GM08714 (cell line): ENCODE results near the gene ECE1.
A peak's percentile ranks its signal among the peaks of the same experiment; 100 is the strongest.

Source experiments
- H3K4me3 ChIP-seq: fragments of 200-500 bp; sonication (Bioruptor generic); 2 replicates; pipeline ENCODE4 v1.5.1; 2014; ENCODE audit warnings: mild to moderate bottlenecking, low read length, inconsistent platforms
- ZNF274 ChIP-seq: IDR thresholded peaks from 2 replicates; pipeline ENCODE4 v1.6.1; 2012; ENCODE audit warnings: mild to moderate bottlenecking, low read depth, low read length

The ECE1 gene

DNA sequence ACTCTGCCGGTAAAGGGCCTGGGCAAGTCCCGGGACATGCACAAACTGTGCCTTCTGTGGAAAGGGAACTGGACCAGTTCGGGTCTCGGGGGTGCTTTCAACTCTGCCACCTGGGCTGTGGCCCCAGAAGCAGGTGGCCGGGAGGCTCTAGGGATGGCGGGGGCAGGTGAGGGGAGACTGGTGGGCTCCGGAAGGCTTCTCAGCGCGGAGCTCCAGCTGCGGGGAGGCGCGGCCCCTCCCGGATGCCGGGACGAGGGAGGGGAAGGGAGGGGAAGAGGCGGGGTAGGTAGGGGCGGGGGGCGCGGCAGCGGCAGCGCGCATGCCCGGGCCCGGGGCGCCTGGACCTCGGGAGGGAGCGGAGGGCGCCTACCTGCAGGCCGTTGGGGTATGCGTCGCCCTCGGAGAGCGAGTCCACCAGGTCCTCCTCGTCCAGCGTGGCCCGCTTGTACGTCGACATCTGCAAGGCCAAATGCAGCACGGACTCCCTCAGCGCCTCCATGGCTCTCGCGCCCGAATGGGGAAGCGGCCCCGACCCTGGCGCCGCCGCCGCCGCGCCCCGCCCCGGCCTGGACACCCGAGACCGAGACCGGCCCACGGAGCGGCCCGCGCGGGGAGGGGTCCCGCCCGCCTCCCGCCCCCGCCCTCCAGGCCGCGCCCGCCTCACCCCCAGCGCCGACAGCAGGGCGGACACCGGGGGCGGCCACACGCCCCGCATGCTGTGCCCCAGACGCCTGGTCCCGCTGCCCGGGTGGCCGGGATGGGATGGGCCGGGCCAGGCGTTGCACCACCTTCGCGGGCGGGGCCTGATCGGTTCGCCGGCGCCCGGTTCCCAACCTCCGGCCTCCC, at the start of gene ECE1:
Gene ECE1 (minus strand): TSS at position 764 of the 846 bp plus-strand sequence. CDS start 49 bp downstream, at position 715.
- no peak for TF ChIP-seq ZNF274
- peak within 1 kb of the TSS; percentile 49 for H3K4me3 ChIP-seq

DNA sequence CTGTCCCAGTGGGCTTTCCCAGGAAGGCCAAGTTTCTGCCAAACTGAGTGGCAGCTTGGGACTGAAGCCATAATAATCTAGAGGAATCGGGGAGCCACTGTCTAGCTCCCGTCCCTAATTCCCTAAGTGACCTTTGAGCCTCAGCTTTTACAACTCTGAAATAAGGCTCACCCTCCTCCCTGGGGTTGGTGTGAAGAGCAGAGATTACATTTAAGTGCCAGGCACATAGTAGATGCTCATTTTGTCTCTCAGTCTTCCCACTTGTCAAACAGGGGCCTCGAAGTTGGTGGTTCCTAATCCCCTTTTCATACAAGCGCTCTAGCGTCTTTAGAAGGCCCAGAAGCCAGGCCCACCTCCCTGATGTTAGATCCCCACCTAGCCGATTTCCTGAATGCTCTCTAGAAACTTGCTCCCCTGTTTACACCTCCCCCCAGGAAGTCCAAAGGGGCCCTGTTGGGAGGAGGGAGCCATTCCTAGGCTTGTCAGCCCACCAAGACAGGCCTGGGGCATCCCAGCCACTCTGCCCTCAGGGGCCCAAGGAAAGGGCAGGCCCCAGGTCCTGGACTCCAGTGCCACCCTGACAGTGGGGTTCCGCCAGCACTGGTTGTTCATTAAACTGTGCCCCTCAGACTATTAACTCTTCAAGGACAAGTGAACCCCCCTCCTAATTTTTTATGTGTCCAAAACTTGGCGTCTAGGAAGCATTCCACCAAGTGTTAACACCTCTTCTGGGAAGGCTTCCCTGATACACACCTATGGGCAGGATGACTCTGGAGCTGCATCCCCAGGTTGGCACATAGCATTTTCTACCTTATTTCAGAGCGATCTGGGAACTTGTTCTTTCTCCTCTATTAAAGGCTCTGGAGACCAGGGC, 49.3 kb upstream of the ECE1 start:
- TF ChIP-seq ZNF274: no peak
- H3K4me3 ChIP-seq: no peak overlapping the region

GRCh38 chr1:21338573-21339355, 48.5 kb upstream of the ECE1 start:
- TF ChIP-seq ZNF274: no peak
- no peak overlapping the region for H3K4me3 ChIP-seq

DNA sequence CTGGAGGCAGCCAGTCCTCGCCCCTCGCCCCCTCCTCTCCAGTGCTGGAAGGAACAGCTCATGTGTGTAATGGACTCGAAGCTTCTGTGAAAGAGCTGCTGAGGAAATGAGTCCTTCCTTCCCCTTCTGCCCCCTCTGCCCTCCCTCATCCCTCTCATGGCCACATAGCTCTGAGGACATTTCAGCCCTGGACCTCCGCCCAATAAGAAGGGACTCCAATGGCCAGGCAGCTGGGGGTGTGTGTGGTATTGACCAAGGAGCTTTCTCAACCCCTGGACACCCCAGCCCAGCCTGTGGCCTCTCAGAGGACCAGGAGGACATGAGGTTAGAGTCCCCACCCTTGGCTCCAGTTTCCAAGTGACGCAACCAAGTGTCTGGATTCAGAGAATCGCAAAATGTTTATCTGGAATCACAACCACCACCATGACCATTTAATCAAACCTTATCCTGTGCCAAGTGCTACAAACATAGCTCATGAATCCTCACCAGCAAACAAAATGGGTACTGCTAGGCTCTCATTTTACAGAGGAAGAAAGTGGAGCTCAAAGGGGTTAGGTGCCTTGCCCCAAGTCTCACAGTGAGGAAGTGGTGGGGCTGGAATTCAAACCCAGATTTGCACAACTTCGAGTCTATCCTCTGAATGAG, 47.8 kb upstream of the ECE1 start:
- no peak for TF ChIP-seq ZNF274
- H3K4me3 ChIP-seq: no peak overlapping the region

GRCh38 chr1:21337454-21337927, 47.2 kb upstream of the ECE1 start:
- no peak for TF ChIP-seq ZNF274
- no peak overlapping the region for H3K4me3 ChIP-seq

GRCh38 chr1:21337010-21337437, 46.8 kb upstream of the ECE1 start:
- no peak for TF ChIP-seq ZNF274
- no peak overlapping the region for H3K4me3 ChIP-seq

DNA sequence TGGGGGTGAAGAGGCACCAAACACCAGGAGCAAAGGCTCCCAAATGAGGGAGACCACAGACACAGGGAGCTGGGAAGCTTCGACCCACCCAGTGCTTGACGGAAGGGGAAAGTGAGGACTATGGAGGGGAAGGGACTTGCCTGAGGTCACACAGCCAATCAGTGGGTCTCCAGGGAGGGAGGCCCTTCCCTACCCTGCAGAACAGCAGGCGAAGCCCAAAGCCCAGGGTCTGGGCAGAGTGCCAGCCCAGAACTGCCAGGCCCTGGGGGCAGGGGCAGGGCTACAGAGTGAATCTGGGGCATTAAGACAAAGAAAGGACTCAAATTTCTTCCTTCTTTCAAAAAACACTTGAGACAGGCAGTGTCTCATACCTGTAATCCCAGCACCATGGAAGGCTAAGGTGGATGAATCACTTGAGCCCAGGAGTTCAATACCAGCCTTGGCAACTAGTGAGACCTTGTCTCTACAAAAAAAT, 45.5 kb upstream of the ECE1 start:
- H3K4me3 ChIP-seq: no peak overlapping the region
- no peak for TF ChIP-seq ZNF274

DNA sequence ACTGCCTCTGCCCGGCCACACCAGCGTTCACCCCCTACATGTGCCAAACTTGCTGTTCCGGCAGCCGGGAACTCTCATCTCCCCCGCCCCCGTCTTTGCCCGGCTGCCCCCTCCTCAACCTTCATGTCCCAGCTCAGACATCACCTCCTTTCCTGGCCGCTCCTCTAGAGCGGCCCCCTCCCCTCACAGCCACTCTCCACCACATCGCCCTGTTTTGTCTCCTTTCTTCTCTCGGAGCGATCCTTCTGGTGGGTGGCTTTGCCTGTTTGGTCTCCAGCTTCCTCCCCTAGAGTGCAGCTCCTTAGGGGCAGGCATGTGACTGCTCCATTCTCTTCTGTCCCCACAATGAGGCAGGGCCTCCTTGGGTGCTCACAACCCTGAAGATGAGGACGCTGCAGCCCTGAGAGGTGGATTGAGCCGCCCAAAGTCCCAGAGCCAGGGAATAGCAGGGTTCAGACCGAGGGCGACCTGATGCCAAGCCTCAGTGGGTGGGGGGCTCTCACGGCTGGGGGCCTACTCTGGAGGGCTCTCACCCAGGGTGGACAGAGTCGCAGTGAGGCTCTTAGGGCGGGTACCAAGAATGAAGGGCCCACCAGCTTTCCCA, 44.9 kb upstream of the ECE1 start:
- H3K4me3 ChIP-seq: peak overlapping the region; percentile 3; the same call in 1 of the 2 replicates
- no peak for TF ChIP-seq ZNF274

DNA sequence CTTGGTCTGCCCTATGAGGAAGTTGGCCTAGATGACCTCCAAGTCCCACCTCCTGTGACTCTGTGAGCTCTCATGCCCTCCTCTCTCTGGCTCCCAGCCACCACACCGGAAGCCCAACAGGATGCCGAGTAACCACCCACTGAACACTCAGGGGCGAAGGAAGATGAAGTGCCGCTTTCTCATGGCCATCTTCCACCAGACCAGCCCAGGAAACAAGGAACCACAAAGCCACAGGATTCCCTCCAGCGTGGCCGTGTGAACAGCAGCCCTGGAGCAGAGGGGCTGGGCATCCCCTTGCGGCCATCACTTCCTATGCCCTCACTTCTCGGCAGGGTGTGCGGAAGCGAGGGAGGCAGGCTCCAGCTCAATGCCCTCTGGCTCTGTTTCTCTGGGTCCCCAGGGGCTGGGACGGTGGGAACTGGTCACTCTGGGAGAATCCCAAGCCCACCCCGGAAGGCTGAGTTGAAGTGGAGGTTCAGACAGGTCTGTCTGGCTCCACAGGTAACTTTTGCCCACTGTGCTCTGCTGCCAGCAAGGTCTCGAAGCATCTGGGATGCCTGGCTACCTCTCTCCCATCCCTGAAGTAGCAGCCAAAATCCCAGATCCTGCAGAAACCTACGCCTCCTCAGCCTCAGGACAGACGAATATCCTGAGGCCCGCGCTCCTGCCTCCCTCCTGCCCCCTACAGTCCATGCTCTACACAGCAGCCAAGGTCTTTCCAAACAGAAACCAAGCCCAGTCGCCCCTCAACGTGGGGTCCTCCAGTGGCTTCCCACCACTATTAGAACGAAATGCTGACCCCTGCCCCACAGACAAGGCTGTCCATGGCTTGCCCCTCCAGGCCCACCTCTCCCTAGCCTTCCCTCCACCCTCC, 44.2 kb upstream of the ECE1 start:
- peak overlapping the region; percentile 3; the same call in 1 of the 2 replicates for H3K4me3 ChIP-seq
- TF ChIP-seq ZNF274: no peak

DNA sequence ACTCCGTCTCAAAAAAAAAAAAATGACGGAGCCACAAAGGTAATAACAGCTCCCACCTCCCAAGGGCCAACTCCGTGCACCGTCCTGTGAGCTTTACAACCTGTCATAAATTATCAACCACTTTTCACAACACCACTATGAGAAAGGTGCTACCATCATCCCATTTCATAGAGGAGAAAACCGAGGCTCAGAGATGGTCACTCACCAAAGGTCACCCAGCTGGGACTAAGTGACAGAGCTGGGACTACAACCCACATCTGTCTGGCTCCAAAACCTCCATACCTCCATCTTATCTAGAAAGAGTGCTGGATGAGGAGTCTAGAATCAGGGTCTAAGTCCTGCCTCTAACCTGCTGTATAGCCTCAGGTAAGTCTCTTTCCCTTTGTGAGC, 43.6 kb upstream of the ECE1 start:
- TF ChIP-seq ZNF274: no peak
- no peak overlapping the region for H3K4me3 ChIP-seq

DNA sequence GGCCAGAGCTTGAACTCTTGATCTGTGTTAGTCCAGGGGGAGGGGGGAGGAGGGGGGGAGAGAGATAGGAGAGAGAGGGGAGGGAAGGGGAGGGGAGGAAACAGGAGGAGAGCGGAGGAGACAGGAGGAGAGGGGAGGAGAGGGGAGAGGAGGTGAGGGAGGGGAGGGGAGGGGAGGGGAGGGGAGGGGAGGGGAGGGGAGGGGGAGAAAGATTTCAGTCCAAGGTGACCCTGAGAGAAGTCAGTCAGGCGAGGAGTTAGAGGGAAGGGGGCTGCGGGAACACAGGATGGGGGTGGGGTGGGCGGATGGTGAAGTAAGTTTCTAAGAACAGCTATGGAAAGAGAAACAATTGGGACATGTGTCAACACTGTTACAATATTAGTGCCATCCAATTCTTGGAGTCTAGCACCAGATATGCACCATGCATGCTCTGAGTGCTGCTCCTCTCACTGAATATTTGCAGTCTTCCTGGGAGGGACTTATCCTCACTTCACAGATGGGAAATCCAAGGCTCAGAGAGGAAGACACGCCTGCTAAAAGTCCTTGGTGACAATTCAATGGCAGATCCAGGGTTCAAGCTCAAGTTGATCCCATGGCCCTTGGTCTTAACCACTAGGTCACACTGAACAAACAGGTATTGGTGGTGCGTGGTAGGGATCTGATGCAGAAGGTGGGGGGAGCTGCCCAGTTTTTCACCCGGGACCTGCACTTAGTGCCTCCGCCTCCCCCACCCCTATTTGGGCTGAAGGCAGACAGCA, 42.5 kb upstream of the ECE1 start:
- no peak for TF ChIP-seq ZNF274
- no peak overlapping the region for H3K4me3 ChIP-seq
